B cell (primary cell): ENCODE results near the gene STEAP2. TPM values are rescaled to one million over a fixed set of nuclear protein-coding genes. Genes with fewer than 3 reads are reported as not detected.

Experiments used
- ATAC-seq: fragments of 200-7000 bp; cut with Tn5 transposase; one replicate; pipeline ENCODE4 v1.10.0; 2021; ENCODE audit warnings: low read depth, mild to moderate bottlenecking, moderate number of reproducible peaks, moderate library complexity
- CTCF ChIA-PET: fragments of 350-600 bp; sonication (Branson Sonifier 250); formaldehyde crosslinking; loops from one replicate; lab custom pipeline; 2021; ENCODE audit warnings: antibody characterized with exemption, inconsistent platforms; lab: Charles Lee
- POLR2A ChIA-PET: fragments of 350-600 bp; sonication (Branson Sonifier 250); formaldehyde crosslinking; loops from one replicate; lab custom pipeline; 2021; ENCODE audit warnings: antibody characterized with exemption; lab: Charles Lee
- DNase-seq: peaks from one replicate; pipeline ENCODE4 v3.0.0; 2013
- H2AFZ ChIP-seq: 2 replicates; pipeline ENCODE4 v1.6.1; 2012; ENCODE audit warnings: mild to moderate bottlenecking, low read depth, low read length; ENCODE audit not compliant: insufficient read depth, poor library complexity, severe bottlenecking
- H3K27ac ChIP-seq, 2 donors: 1 replicate in 1 of 2; 2 replicates in 1 of 2; pipeline ENCODE4 v1.5.1; 2012 to 2013; ENCODE audit warnings: low read length in 2 of 2, mild to moderate bottlenecking in 2 of 2, moderate library complexity in 1 of 2
- H3K27me3 ChIP-seq, 4 experiments: fragments of 200-600 bp in 1 of 4; sonication (generic) in 1 of 4; replicated peaks in 1 of 4; 1 replicate in 2 of 4; 2 replicates in 2 of 4; pipeline versions ENCODE4 v1.6.1 to v1.7.0; 2013 to 2016; ENCODE audit warnings: low read length in 3 of 4, mild to moderate bottlenecking in 2 of 4, mixed read lengths in 1 of 4, moderate library complexity in 1 of 4; ENCODE audit not compliant: insufficient read depth in 4 of 4, control insufficient read depth in 3 of 4; ENCODE audit errors: control extremely low read depth in 1 of 4
- H3K36me3 ChIP-seq, 2 experiments: replicated peaks in 1 of 2; 1 replicate in 1 of 2; 2 replicates in 1 of 2; pipeline versions ENCODE4 v1.6.1 to v1.7.1; 2013; ENCODE audit warnings: low read length in 1 of 2; ENCODE audit not compliant: insufficient read depth in 2 of 2, control insufficient read depth in 1 of 2; ENCODE audit errors: control extremely low read depth in 1 of 2, extremely low read depth in 1 of 2
- H3K4me1 ChIP-seq, 2 donors: fragments of 200-600 bp in 1 of 2; sonication (generic) in 1 of 2; 1 replicate in 1 of 2; 2 replicates in 1 of 2; pipeline versions ENCODE4 v1.5.1 to v1.6.1; 2013 to 2017; ENCODE audit warnings: low read length in 2 of 2; ENCODE audit not compliant: control insufficient read depth in 2 of 2, insufficient read depth in 2 of 2
- H3K4me2 ChIP-seq: replicated peaks from 2 replicates; pipeline ENCODE3; 2012; ENCODE audit warnings: mild to moderate bottlenecking, low read depth, low read length; ENCODE audit not compliant: poor library complexity, severe bottlenecking
- H3K4me3 ChIP-seq, 5 experiments: fragments of 200-600 bp in 1 of 5; sonication (generic) in 1 of 5; 1 replicate in 3 of 5; 2 replicates in 2 of 5; pipeline versions ENCODE4 v1.5.1 to v1.7.0; 2011 to 2016; ENCODE audit warnings: low read length in 4 of 5, mild to moderate bottlenecking in 4 of 5, low read depth in 2 of 5, control low read depth in 1 of 5, moderate library complexity in 1 of 5; ENCODE audit not compliant: insufficient read depth in 1 of 5; ENCODE audit errors: control extremely low read depth in 1 of 5, extremely low read depth in 1 of 5
- H3K79me2 ChIP-seq: fragments of 200-600 bp; sonication (generic); one replicate; pipeline ENCODE4 v1.6.0; 2016; ENCODE audit warnings: low read length; ENCODE audit not compliant: control insufficient read depth, insufficient read depth
- H3K9ac ChIP-seq: fragments of 200-600 bp; sonication (generic); 2 replicates; pipeline ENCODE4 v1.6.1; 2017; ENCODE audit warnings: mild to moderate bottlenecking, low read length, moderate library complexity
- H3K9me3 ChIP-seq, 3 donors: one replicate each; pipeline versions ENCODE4 v1.6.1 to v1.7.1; 2013; ENCODE audit warnings: low read length in 2 of 3; ENCODE audit not compliant: control insufficient read depth in 2 of 3, insufficient read depth in 1 of 3; ENCODE audit errors: control extremely low read depth in 1 of 3
- H4K20me1 ChIP-seq: 2 replicates; pipeline ENCODE4 v1.6.0; 2012; ENCODE audit warnings: mild to moderate bottlenecking, low read length; ENCODE audit not compliant: insufficient read depth, control insufficient read depth, poor library complexity, severe bottlenecking
- H3K27ac Mint-ChIP-seq: one replicate; pipeline ENCODE4 v1.8.0; 2021; ENCODE audit warnings: mixed read lengths
- H3K27me3 Mint-ChIP-seq: one replicate; pipeline ENCODE4 v1.8.0; 2021; ENCODE audit warnings: mixed read lengths
- H3K4me1 Mint-ChIP-seq: one replicate; pipeline ENCODE4 v1.8.0; 2021; ENCODE audit warnings: mixed read lengths
- H3K4me3 Mint-ChIP-seq: one replicate; pipeline ENCODE4 v1.8.0; 2021; ENCODE audit warnings: mixed read lengths
- H3K9me3 Mint-ChIP-seq: one replicate; pipeline ENCODE4 v1.8.0; 2022; ENCODE audit warnings: mixed read lengths; ENCODE audit not compliant: insufficient read depth
- EZH2 ChIP-seq: IDR thresholded peaks from 2 replicates; pipeline ENCODE4 v1.6.1; 2012; ENCODE audit warnings: borderline replicate concordance, low read depth, mild to moderate bottlenecking, moderate library complexity, low read length; ENCODE audit not compliant: insufficient read depth, poor library complexity, severe bottlenecking
- WGBS: methylation state at CpG from one replicate; pipeline ENCODE4 v1.1.5; 2013; ENCODE audit warnings: missing lambda C conversion rate; ENCODE audit not compliant: insufficient coverage; 5-methylcytosine and 5-hydroxymethylcytosine counted together
- intact Hi-C: fragments of 100-400 bp; cut with micrococcal nuclease; formaldehyde crosslinking; loops from one replicate; pipeline ENCODE4 v1.10.0; 2022
- polyA plus RNA-seq: library from polyadenylated mRNA; depleted of rRNA; stranded (reverse); fragments of >200 nt; gene quantifications from 2 replicates; pipeline ENCODE4 v1.2.3, GENCODE V29; 2012
- total RNA-seq, 2 donors: library from RNA; stranded (reverse); fragments of 120-200 nt in 1 of 2; gene quantifications; 1 replicate in 1 of 2; 2 replicates in 1 of 2; pipeline versions ENCODE4 v1.2.3 to v1.2.4, GENCODE V29; 2013 to 2022
- TF ChIP-seq, protein P1 (sequence below): fragments of 200-600 bp; IDR thresholded peaks from one replicate; pipeline ENCODE4 v1.8.0; 2022; ENCODE audit warnings: antibody characterized with exemption, mild to moderate bottlenecking

STEAP2 gene
- total and polyA plus RNA-seq, 2 donors (not counting 1 experiment from before 2014, with no cell fraction given): not detected

GRCh38 chr7:90178679-90179278 lies 32.8 kb upstream of the STEAP2 start:
- ChIA-PET POLR2A (no interaction called here), CTCF (interaction anchor here (1.5 kb wide), 1 partner anchor 249 kb away, joined by 5 read pairs; no protein-coding TSS in a partner anchor)
- Mint-ChIP-seq H3K4me1 (peaks cover 11% of the 10 kb centered on the region), H3K27me3 (no peaks in the 10 kb centered on the region), H3K27ac (peak overlapping the region; percentile 75), H3K9me3 (no peaks in the 10 kb centered on the region), H3K4me3 (peak overlapping the region; percentile 37)
- H3K27me3 ChIP-seq: no peaks in the 10 kb centered on the region
- peak overlapping the region; percentile 37 for H2AFZ ChIP-seq
- H4K20me1 ChIP-seq: no peaks in the 10 kb centered on the region
- H3K9ac ChIP-seq: no peak overlapping the region
- no peak overlapping the region for H3K4me2 ChIP-seq
- no peaks in the 10 kb centered on the region for H3K79me2 ChIP-seq
- no peaks in the 10 kb centered on the region for H3K36me3 ChIP-seq
- H3K27ac ChIP-seq: no peak overlapping the region
- H3K4me1 ChIP-seq: peaks cover 0 to 4% of the 10 kb centered on the region in 2 donors
- TF ChIP-seq, protein P1, sequence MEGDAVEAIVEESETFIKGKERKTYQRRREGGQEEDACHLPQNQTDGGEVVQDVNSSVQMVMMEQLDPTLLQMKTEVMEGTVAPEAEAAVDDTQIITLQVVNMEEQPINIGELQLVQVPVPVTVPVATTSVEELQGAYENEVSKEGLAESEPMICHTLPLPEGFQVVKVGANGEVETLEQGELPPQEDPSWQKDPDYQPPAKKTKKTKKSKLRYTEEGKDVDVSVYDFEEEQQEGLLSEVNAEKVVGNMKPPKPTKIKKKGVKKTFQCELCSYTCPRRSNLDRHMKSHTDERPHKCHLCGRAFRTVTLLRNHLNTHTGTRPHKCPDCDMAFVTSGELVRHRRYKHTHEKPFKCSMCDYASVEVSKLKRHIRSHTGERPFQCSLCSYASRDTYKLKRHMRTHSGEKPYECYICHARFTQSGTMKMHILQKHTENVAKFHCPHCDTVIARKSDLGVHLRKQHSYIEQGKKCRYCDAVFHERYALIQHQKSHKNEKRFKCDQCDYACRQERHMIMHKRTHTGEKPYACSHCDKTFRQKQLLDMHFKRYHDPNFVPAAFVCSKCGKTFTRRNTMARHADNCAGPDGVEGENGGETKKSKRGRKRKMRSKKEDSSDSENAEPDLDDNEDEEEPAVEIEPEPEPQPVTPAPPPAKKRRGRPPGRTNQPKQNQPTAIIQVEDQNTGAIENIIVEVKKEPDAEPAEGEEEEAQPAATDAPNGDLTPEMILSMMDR: no peak
- TF ChIP-seq EZH2: no peak
- intact Hi-C loops: no loop called here
- 81% methylated on average over 3 of the region's 6 CpGs for WGBS
- DNase-seq (peak; percentile 20), ATAC-seq (peak; percentile 72)
- H3K4me3 ChIP-seq: no peak overlapping the region
- H3K9me3 ChIP-seq: peaks cover 0 to 16% (median 6%) of the 10 kb centered on the region in 3 donors

DNA sequence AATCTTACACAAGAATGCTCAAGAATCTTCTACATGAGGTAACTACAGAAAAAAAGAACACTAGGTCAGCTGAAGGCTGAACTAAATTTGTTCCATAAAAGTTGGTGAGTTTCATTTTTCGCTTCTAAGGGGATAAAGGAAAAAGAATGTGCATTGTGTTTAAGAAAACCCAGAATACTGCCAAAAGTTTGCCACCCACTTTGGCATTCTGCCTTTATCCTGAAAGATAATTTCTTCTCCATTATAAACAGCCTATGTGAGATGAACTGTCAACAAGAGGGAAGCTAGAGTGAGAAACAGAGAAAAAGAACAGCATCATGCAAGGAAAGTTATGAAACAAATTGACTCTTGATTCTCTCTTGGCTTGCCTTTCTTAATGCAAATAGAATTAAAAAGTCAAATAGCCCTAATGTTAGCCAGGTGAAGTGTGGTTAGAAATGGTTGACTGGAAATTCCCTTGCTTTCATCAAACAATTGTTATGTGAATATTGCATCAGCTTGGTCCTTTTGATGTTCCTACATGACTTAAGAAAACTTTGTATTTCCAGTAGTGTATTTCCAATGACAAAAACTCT lies 31.4 kb upstream of the STEAP2 start:
- Mint-ChIP-seq H3K27me3 (no peaks in the 10 kb centered on the region), H3K4me3 (no peak overlapping the region), H3K4me1 (peaks cover 11% of the 10 kb centered on the region), H3K27ac (no peak overlapping the region), H3K9me3 (peaks cover 2% of the 10 kb centered on the region)
- Histone ChIP-seq H3K27ac (no peak overlapping the region), H3K9ac (no peak overlapping the region), H3K36me3 (no peaks in the 10 kb centered on the region), H3K27me3 (no peaks in the 10 kb centered on the region), H4K20me1 (no peaks in the 10 kb centered on the region), H3K9me3 (peaks cover 0 to 16% (median 6%) of the 10 kb centered on the region in 3 donors), H3K4me2 (no peak overlapping the region), H3K4me1 (peaks cover 0 to 4% of the 10 kb centered on the region in 2 donors), H3K79me2 (no peaks in the 10 kb centered on the region), H3K4me3 (no peak overlapping the region), H2AFZ (no peak overlapping the region)
- intact Hi-C loops: no loop called here
- ChIA-PET CTCF (no interaction called here), POLR2A (no interaction called here)
- no CpG with 5 or more reads among the region's 1 CpG for WGBS
- ATAC-seq (no peak), DNase-seq (no peak)
- TF ChIP-seq, protein P1: no peak
- TF ChIP-seq EZH2: no peak
